ENCODE measurements around the gene NACC2.

DNA sequence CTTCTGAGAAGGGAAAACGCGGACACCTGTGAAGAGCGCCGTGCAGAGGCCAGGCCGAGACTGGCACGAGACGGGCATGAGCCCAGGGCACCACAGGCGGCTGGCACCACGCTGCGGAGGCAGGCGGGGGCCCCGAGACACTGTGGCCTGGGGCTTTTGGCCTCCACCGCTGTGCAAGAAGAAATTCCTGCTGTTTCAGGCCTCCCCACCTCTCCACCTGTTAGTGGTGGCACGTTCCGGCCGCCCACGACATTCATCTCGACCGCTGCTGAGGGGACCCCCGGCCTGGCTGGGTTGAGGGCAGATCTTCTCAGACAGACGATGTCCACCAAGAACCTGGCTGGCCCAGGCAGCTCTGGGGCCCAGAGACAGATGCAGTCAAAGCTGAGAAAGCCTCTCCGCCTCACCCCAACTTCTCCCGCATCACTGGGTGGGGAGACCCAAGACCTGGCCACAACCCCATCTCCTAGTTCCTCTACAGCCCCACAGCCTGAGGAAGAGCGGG lies 11.5 kb downstream of the NACC2 start:
- TF ChIP-seq, protein P1, sequence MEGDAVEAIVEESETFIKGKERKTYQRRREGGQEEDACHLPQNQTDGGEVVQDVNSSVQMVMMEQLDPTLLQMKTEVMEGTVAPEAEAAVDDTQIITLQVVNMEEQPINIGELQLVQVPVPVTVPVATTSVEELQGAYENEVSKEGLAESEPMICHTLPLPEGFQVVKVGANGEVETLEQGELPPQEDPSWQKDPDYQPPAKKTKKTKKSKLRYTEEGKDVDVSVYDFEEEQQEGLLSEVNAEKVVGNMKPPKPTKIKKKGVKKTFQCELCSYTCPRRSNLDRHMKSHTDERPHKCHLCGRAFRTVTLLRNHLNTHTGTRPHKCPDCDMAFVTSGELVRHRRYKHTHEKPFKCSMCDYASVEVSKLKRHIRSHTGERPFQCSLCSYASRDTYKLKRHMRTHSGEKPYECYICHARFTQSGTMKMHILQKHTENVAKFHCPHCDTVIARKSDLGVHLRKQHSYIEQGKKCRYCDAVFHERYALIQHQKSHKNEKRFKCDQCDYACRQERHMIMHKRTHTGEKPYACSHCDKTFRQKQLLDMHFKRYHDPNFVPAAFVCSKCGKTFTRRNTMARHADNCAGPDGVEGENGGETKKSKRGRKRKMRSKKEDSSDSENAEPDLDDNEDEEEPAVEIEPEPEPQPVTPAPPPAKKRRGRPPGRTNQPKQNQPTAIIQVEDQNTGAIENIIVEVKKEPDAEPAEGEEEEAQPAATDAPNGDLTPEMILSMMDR (IDR thresholded peaks at IDR 0.05 in 2 of 3, conservative IDR thresholded peaks at IDR 0.05 in 1 of 3; ENCODE audit: insufficient read depth in 2 of 3, low read depth in 1 of 3, low read length in 3 of 3): no peak
- TF ChIP-seq, protein P2, sequence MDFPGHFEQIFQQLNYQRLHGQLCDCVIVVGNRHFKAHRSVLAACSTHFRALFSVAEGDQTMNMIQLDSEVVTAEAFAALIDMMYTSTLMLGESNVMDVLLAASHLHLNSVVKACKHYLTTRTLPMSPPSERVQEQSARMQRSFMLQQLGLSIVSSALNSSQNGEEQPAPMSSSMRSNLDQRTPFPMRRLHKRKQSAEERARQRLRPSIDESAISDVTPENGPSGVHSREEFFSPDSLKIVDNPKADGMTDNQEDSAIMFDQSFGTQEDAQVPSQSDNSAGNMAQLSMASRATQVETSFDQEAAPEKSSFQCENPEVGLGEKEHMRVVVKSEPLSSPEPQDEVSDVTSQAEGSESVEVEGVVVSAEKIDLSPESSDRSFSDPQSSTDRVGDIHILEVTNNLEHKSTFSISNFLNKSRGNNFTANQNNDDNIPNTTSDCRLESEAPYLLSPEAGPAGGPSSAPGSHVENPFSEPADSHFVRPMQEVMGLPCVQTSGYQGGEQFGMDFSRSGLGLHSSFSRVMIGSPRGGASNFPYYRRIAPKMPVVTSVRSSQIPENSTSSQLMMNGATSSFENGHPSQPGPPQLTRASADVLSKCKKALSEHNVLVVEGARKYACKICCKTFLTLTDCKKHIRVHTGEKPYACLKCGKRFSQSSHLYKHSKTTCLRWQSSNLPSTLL (IDR thresholded peaks at IDR 0.05): no peak
- TF ChIP-seq WHSC1 (IDR thresholded peaks at IDR 0.05; ENCODE audit: low read length) (no peak), PURB (CRISPR knock-in tag; IDR thresholded peaks at IDR 0.05; ENCODE audit: low read depth) (no peak), SMARCE1 (IDR thresholded peaks at IDR 0.05) (no peak), ZNF551 (CRISPR knock-in tag; IDR thresholded peaks at IDR 0.05) (no peak), MAZ (CRISPR knock-in tag; conservative IDR thresholded peaks at IDR 0.05 in 1 of 2, IDR thresholded peaks at IDR 0.05 in 1 of 2) (no peak)

Data from K562 (cell line).